ENCODE results near the gene NCLN.
"Not testable (repeated sequence)": the region's sequence is repeated elsewhere in the genome, so short reads cannot be mapped to it uniquely, and the experiment has no call there.

The NCLN gene

GRCh38 chr19:3213159-3213558, 27.4 kb downstream of the NCLN start:
- no peaks in the 10 kb centered on the region for H3K9me3 ChIP-seq (ENCODE audit: insufficient read depth, low read length)
- H3K36me3 ChIP-seq (ENCODE audit: insufficient read depth, insufficient read length, low read length), result peaks cover 43% of the 10 kb centered on the region
- no peak for DNase-seq (ENCODE audit: low read depth, low spot score)
- H3K4me1 ChIP-seq (ENCODE audit: insufficient read depth, insufficient read length), result peaks cover 2% of the 10 kb centered on the region
- no peak overlapping the region for H3K9ac ChIP-seq (ENCODE audit: insufficient read length, low read depth)
- no peaks in the 10 kb centered on the region for H3K27me3 ChIP-seq (ENCODE audit: insufficient read depth, insufficient read length)
- TF ChIP-seq ZNF274 (IDR thresholded peaks at IDR 0.05; ENCODE audit: low read depth, low read length), result no peak
- TF ChIP-seq SUZ12 (IDR thresholded peaks at IDR 0.05; ENCODE audit: extremely low read depth, insufficient read depth, insufficient read length), result no peak
- no peak for TF ChIP-seq YY1 (IDR thresholded peaks at IDR 0.05; ENCODE audit: insufficient read depth, insufficient read length)
- H3K4me3 ChIP-seq (ENCODE audit: insufficient read length, low read depth), result no peak overlapping the region

GRCh38 chr19:3216874-3217273, 31.1 kb downstream of the NCLN start:
- no peak overlapping the region for H3K4me3 ChIP-seq (ENCODE audit: insufficient read length, low read depth)
- peaks cover 2% of the 10 kb centered on the region for H3K4me1 ChIP-seq (ENCODE audit: insufficient read depth, insufficient read length)
- TF ChIP-seq SUZ12 (IDR thresholded peaks at IDR 0.05; ENCODE audit: extremely low read depth, insufficient read depth, insufficient read length) (no peak), ZNF274 (IDR thresholded peaks at IDR 0.05; ENCODE audit: low read depth, low read length) (no peak), YY1 (IDR thresholded peaks at IDR 0.05; ENCODE audit: insufficient read depth, insufficient read length) (no peak)
- no peak for DNase-seq (ENCODE audit: low read depth, low spot score)
- peaks cover 27% of the 10 kb centered on the region for H3K36me3 ChIP-seq (ENCODE audit: insufficient read depth, insufficient read length, low read length)
- H3K27me3 ChIP-seq (ENCODE audit: insufficient read depth, insufficient read length), result no peaks in the 10 kb centered on the region
- H3K9me3 ChIP-seq (ENCODE audit: insufficient read depth, low read length), result no peaks in the 10 kb centered on the region
- no peak overlapping the region for H3K9ac ChIP-seq (ENCODE audit: insufficient read length, low read depth)

DNA sequence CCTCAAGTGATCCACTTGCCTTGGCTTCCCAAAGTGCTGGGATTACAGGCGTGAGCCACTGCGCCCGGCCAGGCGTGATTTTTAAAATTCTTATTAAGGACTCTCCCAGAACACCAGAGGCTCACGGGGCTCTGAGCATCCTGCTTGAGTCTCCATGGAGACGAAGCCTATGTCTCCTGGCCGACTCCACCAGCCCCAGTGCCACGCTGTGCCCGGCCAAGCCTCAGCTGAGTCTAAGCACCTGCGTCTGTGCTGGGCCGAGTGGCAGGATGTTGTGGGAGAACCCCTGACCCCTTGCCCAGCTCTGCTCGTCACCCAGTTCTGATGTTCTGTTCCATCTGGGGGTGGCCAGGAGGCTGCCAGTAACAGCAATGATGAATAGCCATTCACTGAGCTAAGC, 34.8 kb downstream of the NCLN start:
- no peak for TF ChIP-seq SUZ12 (IDR thresholded peaks at IDR 0.05; ENCODE audit: extremely low read depth, insufficient read depth, insufficient read length)
- TF ChIP-seq YY1 (IDR thresholded peaks at IDR 0.05; ENCODE audit: insufficient read depth, insufficient read length), result no peak
- no peak for TF ChIP-seq ZNF274 (IDR thresholded peaks at IDR 0.05; ENCODE audit: low read depth, low read length)
- Histone ChIP-seq H3K9me3 (ENCODE audit: insufficient read depth, low read length) (no peaks in the 10 kb centered on the region), H3K4me1 (ENCODE audit: insufficient read depth, insufficient read length) (no peaks in the 10 kb centered on the region), H3K9ac (ENCODE audit: insufficient read length, low read depth) (no peak overlapping the region), H3K4me3 (ENCODE audit: insufficient read length, low read depth) (no peak overlapping the region), H3K27me3 (ENCODE audit: insufficient read depth, insufficient read length) (no peaks in the 10 kb centered on the region), H3K36me3 (ENCODE audit: insufficient read depth, insufficient read length, low read length) (peaks cover 13% of the 10 kb centered on the region)
- DNase-seq (ENCODE audit: low read depth, low spot score), result no peak

- not testable (repeated sequence) for H3K4me3 ChIP-seq (ENCODE audit: insufficient read length, low read depth); H3K4me1 ChIP-seq (ENCODE audit: insufficient read depth, insufficient read length); H3K9ac ChIP-seq (ENCODE audit: insufficient read length, low read depth); DNase-seq (ENCODE audit: low read depth, low spot score); H3K9me3 ChIP-seq (ENCODE audit: insufficient read depth, low read length); H3K27me3 ChIP-seq (ENCODE audit: insufficient read depth, insufficient read length)
- H3K36me3 ChIP-seq (ENCODE audit: insufficient read depth, insufficient read length, low read length), result peaks cover 12% of the 10 kb centered on the region
Observed at GRCh38 chr19:3221576-3221975, 35.8 kb downstream of the NCLN start.

DNA sequence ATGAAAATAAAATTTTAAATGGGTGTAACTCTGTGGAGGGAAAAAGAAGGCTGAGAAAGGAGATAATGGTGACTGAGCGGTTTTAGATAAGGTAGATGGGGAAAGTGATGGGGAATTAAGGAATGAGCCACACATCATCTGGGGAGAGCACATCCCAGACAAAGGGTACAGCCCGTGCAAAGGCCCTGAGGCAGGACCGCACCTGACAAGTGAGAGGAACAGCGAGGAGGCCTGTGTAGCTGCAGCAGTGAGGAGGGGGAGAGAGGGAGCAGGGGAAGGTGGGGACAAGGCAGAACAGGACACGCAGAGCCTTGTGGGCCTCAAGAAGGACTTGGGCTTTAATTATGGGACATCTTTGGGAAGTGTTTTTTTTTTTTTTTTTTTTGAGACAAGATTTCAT, 37.0 kb downstream of the NCLN start:
- H3K9ac ChIP-seq (ENCODE audit: insufficient read length, low read depth), result peak overlapping the region; percentile 8
- no peak for DNase-seq (ENCODE audit: low read depth, low spot score)
- peaks cover 5% of the 10 kb centered on the region for H3K36me3 ChIP-seq (ENCODE audit: insufficient read depth, insufficient read length, low read length)
- TF ChIP-seq ZNF274 (IDR thresholded peaks at IDR 0.05; ENCODE audit: low read depth, low read length) (no peak), YY1 (IDR thresholded peaks at IDR 0.05; ENCODE audit: insufficient read depth, insufficient read length) (no peak), SUZ12 (IDR thresholded peaks at IDR 0.05; ENCODE audit: extremely low read depth, insufficient read depth, insufficient read length) (no peak)
- no peak overlapping the region for H3K4me3 ChIP-seq (ENCODE audit: insufficient read length, low read depth)
- peaks cover 6% of the 10 kb centered on the region for H3K27me3 ChIP-seq (ENCODE audit: insufficient read depth, insufficient read length)
- no peaks in the 10 kb centered on the region for H3K9me3 ChIP-seq (ENCODE audit: insufficient read depth, low read length)
- peaks cover 4% of the 10 kb centered on the region for H3K4me1 ChIP-seq (ENCODE audit: insufficient read depth, insufficient read length)

DNA sequence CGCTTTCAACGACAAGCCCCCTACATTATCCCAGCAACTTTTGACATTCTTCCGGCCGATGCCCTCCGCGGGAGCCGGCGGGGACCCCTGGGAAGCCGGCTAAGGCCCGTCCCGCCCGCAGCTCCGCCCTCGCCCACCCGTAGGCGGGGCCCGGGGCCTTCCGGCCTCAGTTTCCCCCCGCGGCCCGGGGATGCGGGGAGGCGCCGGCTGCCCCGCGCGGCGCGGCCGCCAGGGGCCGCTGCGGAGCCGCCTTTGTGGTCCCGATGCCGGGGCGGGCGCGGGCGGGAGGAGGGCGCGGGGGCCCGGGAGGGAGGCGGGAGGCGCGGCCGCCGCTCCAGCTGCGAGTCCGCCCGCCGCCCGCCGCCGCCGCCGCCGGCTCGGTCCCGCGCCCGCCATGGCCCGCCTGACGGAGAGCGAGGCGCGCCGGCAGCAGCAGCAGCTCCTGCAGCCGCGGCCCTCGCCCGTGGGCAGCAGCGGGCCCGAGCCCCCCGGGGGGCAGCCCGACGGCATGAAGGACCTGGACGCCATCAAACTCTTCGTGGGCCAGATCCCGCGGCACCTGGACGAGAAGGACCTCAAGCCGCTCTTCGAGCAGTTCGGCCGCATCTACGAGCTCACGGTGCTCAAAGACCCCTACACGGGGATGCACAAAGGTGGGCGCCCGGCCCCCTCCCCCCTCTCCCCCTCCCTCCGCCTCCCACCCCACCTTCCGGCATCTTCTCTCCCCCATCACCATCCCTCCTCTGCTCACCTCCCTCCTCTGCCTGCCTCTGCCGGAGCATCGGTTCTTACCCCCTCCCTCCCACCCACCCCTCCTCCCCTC, 38.8 kb downstream of the NCLN start, which contains the start of gene CELF5:
TSS of gene CELF5 (plus strand) at position 316 of the 823 bp plus-strand sequence. CDS start at position 395, 79 bp downstream.
- H3K9me3 ChIP-seq (ENCODE audit: insufficient read depth, low read length), result no peaks in the 10 kb centered on the region
- H3K4me3 ChIP-seq (ENCODE audit: insufficient read length, low read depth), result peak within 1 kb of the TSS; percentile 50
- H3K27me3 ChIP-seq (ENCODE audit: insufficient read depth, insufficient read length), result peaks cover 6% of the 10 kb centered on the region
- no peak for DNase-seq (ENCODE audit: low read depth, low spot score)
- H3K9ac ChIP-seq (ENCODE audit: insufficient read length, low read depth), result peak within 1 kb of the TSS; percentile 69
- peaks cover 8% of the 10 kb centered on the region for H3K4me1 ChIP-seq (ENCODE audit: insufficient read depth, insufficient read length)
- TF ChIP-seq SUZ12 (IDR thresholded peaks at IDR 0.05; ENCODE audit: extremely low read depth, insufficient read depth, insufficient read length) (no peak), ZNF274 (IDR thresholded peaks at IDR 0.05; ENCODE audit: low read depth, low read length) (no peak), YY1 (IDR thresholded peaks at IDR 0.05; ENCODE audit: insufficient read depth, insufficient read length) (no peak)
- H3K36me3 ChIP-seq (ENCODE audit: insufficient read depth, insufficient read length, low read length), result no peaks in the 10 kb centered on the region

- Histone ChIP-seq H3K9ac (ENCODE audit: insufficient read length, low read depth) (peak overlapping the region; percentile 67), H3K4me3 (ENCODE audit: insufficient read length, low read depth) (no peak overlapping the region), H3K9me3 (ENCODE audit: insufficient read depth, low read length) (no peaks in the 10 kb centered on the region), H3K4me1 (ENCODE audit: insufficient read depth, insufficient read length) (peaks cover 8% of the 10 kb centered on the region), H3K36me3 (ENCODE audit: insufficient read depth, insufficient read length, low read length) (no peaks in the 10 kb centered on the region), H3K27me3 (ENCODE audit: insufficient read depth, insufficient read length) (peaks cover 6% of the 10 kb centered on the region)
- TF ChIP-seq ZNF274 (IDR thresholded peaks at IDR 0.05; ENCODE audit: low read depth, low read length), result no peak
- DNase-seq (ENCODE audit: low read depth, low spot score), result no peak
Observed at GRCh38 chr19:3225169-3225485, 39.4 kb downstream of the NCLN start.

Data from NT2/D1 (cell line).